ENCODE measurements around the gene OSCP1.

Gene OSCP1

DNA sequence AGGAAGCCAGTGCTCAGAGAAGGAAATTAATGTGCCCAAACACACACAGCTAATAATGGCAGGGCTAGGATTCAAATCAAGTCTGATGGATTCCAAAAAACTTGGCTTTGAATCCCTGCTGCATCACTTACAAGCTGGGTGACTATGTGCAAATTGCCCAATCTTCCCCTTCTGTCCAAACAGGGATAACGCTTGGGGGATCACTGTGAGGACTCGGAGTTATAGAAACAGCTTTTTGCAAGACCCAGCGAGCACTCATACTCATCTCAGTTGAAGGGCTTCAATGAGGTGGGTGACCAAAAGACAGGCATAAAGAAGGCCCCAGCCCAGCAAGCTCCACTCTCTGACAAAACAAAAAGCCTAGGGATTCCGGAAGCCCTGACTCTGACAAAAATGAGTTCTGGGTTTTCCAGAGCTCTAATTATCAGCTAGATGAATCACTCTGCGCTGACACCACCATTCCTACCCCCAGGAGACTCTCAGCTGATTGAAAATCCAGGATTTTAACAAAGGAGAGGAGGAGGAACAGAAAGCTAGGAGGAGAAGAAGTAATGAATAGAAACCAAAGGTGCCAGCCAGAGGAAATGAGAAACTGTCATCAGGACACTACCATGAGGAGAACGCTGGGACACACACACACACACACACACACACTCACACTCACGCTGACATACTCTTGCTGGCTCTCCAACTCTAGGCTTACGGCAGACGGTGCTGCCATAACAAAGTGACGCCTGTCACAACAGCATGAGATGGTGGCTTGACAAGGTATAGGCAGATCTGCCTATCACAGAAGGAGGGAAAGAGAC lies 62.9 kb downstream of the OSCP1 start:
- H3K27ac ChIP-seq (ENCODE audit: low read depth, low read length), result peak overlapping the region; percentile 98
- no peaks in the 10 kb centered on the region for H3K9me3 ChIP-seq (ENCODE audit: control insufficient read depth in 5 of 5, low read length in 5 of 5)
- peaks cover 12 to 66% (median 50%) of the 10 kb centered on the region in 5 donors for H3K4me1 ChIP-seq (ENCODE audit: control insufficient read depth in 5 of 5, insufficient read depth in 5 of 5, low read length in 5 of 5)
- H3K36me3 ChIP-seq (ENCODE audit: control insufficient read depth in 5 of 5, insufficient read depth in 5 of 5, low read length in 5 of 5), result peaks cover 0 to 26% (median 18%) of the 10 kb centered on the region in 5 donors
- H3K4me3 ChIP-seq (ENCODE audit: low read depth in 1 of 5, low read length in 5 of 5), result peak overlapping the region; percentile 36 to 80 (median 73)
- peak overlapping the region; percentile 62 to 87 (median 82) for H3K9ac ChIP-seq (ENCODE audit: low read length in 5 of 5)
- no peaks in the 10 kb centered on the region for H3K27me3 ChIP-seq (ENCODE audit: control insufficient read depth in 5 of 5, insufficient read depth in 4 of 5, low read length in 5 of 5)

GRCh38 chr1:36386265-36387140 lies 63.7 kb downstream of the OSCP1 start:
- peaks cover 0 to 19% (median 14%) of the 10 kb centered on the region in 5 donors for H3K36me3 ChIP-seq (ENCODE audit: control insufficient read depth in 5 of 5, insufficient read depth in 5 of 5, low read length in 5 of 5)

DNA sequence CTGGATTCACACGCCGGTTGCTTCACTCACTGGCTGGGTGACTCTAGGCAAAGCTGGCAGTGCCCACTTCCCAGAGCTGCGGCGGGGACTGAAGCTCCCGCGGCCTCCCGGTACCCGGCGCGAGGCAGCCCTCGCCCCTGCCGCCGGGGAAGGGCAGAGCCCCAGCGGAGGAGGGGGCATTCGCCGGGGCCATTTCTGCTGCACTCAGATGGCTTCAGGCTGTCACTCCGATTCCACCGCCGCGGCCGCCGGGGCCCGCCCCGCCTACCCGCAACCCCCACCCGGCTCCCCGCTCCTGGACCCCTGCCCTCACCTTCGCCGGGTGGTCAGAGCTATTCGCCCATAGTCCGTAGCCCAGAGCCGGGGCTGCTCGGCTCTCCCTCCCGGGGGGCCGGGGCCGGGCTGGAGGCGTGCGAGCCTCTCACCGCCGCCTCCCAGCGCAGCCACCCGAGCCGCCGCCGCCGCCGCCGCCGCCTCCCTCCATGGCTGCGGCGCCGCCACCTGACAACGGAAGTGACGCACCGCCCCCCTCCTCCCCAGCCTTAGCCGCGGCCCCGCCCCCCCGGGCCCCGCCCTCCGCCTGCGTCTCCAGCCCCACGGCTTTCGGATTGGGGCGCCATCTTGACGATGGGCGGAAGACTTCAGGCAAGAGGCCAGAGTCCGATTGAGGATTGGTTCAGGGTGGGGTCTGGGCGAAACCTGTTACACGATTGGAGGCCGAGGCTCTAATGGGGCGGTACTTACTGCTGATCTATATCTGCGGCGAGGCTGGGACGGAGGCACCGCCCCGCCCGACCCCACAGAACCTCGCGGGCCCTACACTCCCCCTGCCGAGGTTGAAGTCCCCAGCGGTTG lies 64.6 kb downstream of the OSCP1 start, which contains the start of gene STK40:
STK40 (minus strand) TSS at position 515 of the 855 bp plus-strand sequence. CDS start 24,592 bp downstream, outside the sequence.
- H3K4me3 ChIP-seq (ENCODE audit: low read depth in 1 of 5, low read length in 5 of 5), result peak within 1 kb of the TSS; percentile 79 to 93 (median 83)
- peaks cover 0 to 10% (median 7%) of the 10 kb centered on the region in 5 donors for H3K36me3 ChIP-seq (ENCODE audit: control insufficient read depth in 5 of 5, insufficient read depth in 5 of 5, low read length in 5 of 5)
- H3K9me3 ChIP-seq (ENCODE audit: control insufficient read depth in 5 of 5, low read length in 5 of 5), result no peaks in the 10 kb centered on the region
- H3K4me1 ChIP-seq (ENCODE audit: control insufficient read depth in 5 of 5, insufficient read depth in 5 of 5, low read length in 5 of 5), result peaks cover 12 to 67% (median 54%) of the 10 kb centered on the region in 5 donors
- H3K27me3 ChIP-seq (ENCODE audit: control insufficient read depth in 5 of 5, insufficient read depth in 4 of 5, low read length in 5 of 5), result no peaks in the 10 kb centered on the region
- H3K27ac ChIP-seq (ENCODE audit: low read depth, low read length), result peak within 1 kb of the TSS; percentile 98
- peak within 1 kb of the TSS; percentile 85 to 99 (median 95) for H3K9ac ChIP-seq (ENCODE audit: low read length in 5 of 5)

More at GRCh38 chr1:36386265-36387140, 63.7 kb downstream of the OSCP1 start:
- Histone ChIP-seq H3K27ac (ENCODE audit: low read depth, low read length) (peak overlapping the region; percentile 98), H3K4me3 (ENCODE audit: low read depth in 1 of 5, low read length in 5 of 5) (peak overlapping the region; percentile 64 to 80 (median 73)), H3K9me3 (ENCODE audit: control insufficient read depth in 5 of 5, low read length in 5 of 5) (no peaks in the 10 kb centered on the region), H3K9ac (ENCODE audit: low read length in 5 of 5) (peak overlapping the region; percentile 80 to 88 (median 82)), H3K4me1 (ENCODE audit: control insufficient read depth in 5 of 5, insufficient read depth in 5 of 5, low read length in 5 of 5) (peaks cover 12 to 66% (median 50%) of the 10 kb centered on the region in 5 donors), H3K27me3 (ENCODE audit: control insufficient read depth in 5 of 5, insufficient read depth in 4 of 5, low read length in 5 of 5) (no peaks in the 10 kb centered on the region)

DNA sequence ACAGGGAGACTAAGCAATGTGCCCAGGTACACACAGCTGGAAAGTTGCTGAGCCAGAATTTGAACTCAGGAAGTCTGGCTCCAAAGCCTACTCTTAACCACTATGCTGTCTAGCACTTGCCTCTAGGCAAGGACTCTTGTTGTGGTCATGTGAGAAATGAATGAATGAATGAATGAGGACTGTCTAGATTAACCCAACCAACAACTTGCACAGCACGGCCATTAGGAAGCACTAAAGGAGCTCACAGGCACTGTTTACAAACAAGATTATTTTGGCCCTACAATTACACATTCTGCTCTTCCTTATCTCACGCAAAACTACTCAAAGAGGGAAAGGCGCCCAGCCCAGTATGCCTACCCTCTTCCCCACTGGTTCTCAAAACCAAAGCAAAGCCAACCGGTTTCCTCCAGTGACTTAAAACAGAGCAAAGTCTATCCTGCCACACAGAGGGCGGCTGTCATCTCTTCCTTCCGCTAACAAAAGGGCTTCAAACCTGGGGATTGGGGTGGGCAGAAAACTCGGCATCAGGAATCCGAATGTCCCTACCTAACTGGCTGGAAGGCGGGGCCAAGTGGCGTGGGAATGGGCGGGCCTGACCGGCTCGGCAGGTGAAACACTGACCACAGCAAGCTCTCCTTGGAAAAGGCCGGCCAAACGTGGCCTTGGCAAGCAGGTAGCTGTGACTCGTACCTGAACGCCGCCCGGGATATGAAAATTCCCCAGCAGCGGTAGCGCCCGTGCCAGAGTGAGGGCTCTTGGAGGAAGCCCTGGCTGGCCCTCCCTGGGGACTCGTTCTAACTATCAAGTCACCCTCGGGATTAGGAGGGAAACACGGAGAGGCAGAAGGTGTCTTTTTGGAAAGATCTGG lies 65.5 kb downstream of the OSCP1 start:
- H3K9me3 ChIP-seq (ENCODE audit: control insufficient read depth in 5 of 5, low read length in 5 of 5), result no peaks in the 10 kb centered on the region
- H3K9ac ChIP-seq (ENCODE audit: low read length in 5 of 5), result peak overlapping the region; percentile 85 to 99 (median 95)
- peak overlapping the region; percentile 79 to 93 (median 83) for H3K4me3 ChIP-seq (ENCODE audit: low read depth in 1 of 5, low read length in 5 of 5)
- peaks cover 12 to 71% (median 60%) of the 10 kb centered on the region in 5 donors for H3K4me1 ChIP-seq (ENCODE audit: control insufficient read depth in 5 of 5, insufficient read depth in 5 of 5, low read length in 5 of 5)
- peak overlapping the region; percentile 98 for H3K27ac ChIP-seq (ENCODE audit: low read depth, low read length)
- H3K27me3 ChIP-seq (ENCODE audit: control insufficient read depth in 5 of 5, insufficient read depth in 4 of 5, low read length in 5 of 5), result no peaks in the 10 kb centered on the region
- peaks cover 0 to 4% (median 1%) of the 10 kb centered on the region in 5 donors for H3K36me3 ChIP-seq (ENCODE audit: control insufficient read depth in 5 of 5, insufficient read depth in 5 of 5, low read length in 5 of 5)

GRCh38 chr1:36383240-36383639 lies 67.0 kb downstream of the OSCP1 start:
- peak overlapping the region in 3 of 5 donors; percentile 6 to 27 (median 17) for H3K4me3 ChIP-seq (ENCODE audit: low read depth in 1 of 5, low read length in 5 of 5)
- H3K36me3 ChIP-seq (ENCODE audit: control insufficient read depth in 5 of 5, insufficient read depth in 5 of 5, low read length in 5 of 5), result peaks cover 0 to 3% (median 0%) of the 10 kb centered on the region in 5 donors
- H3K27me3 ChIP-seq (ENCODE audit: control insufficient read depth in 5 of 5, insufficient read depth in 4 of 5, low read length in 5 of 5), result no peaks in the 10 kb centered on the region
- peak overlapping the region in 2 of 5 donors; percentile 9 to 53 for H3K9ac ChIP-seq (ENCODE audit: low read length in 5 of 5)
- no peaks in the 10 kb centered on the region for H3K9me3 ChIP-seq (ENCODE audit: control insufficient read depth in 5 of 5, low read length in 5 of 5)
- H3K4me1 ChIP-seq (ENCODE audit: control insufficient read depth in 5 of 5, insufficient read depth in 5 of 5, low read length in 5 of 5), result peaks cover 12 to 75% (median 64%) of the 10 kb centered on the region in 5 donors
- H3K27ac ChIP-seq (ENCODE audit: low read depth, low read length), result peak overlapping the region; percentile 98

DNA sequence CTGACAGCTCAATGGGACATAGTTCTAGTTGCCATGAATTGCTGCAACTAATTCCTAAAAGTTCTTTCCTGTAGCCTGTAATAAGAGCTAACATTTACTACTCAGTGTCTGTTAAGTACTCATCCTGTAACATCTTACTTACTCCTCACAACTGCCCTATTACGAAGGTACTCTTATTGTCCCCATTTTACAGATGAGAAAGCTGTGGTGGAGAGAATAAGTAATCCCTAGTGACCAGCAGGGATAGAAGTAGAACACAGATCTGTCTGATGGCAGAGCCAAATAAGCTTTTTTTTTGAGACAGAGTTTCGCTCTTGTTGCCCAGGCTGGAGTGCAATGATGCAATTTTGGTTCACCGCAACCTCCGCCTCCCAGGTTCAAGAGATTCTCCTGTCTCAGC lies 67.6 kb downstream of the OSCP1 start:
- H3K27me3 ChIP-seq (ENCODE audit: control insufficient read depth in 5 of 5, insufficient read depth in 4 of 5, low read length in 5 of 5), result no peaks in the 10 kb centered on the region
- peaks cover 14 to 77% (median 66%) of the 10 kb centered on the region in 5 donors for H3K4me1 ChIP-seq (ENCODE audit: control insufficient read depth in 5 of 5, insufficient read depth in 5 of 5, low read length in 5 of 5)
- H3K9me3 ChIP-seq (ENCODE audit: control insufficient read depth in 5 of 5, low read length in 5 of 5), result no peaks in the 10 kb centered on the region
- H3K9ac ChIP-seq (ENCODE audit: low read length in 5 of 5), result peak overlapping the region in 1 of 5 donors; percentile 3
- H3K4me3 ChIP-seq (ENCODE audit: low read depth in 1 of 5, low read length in 5 of 5), result no peak overlapping the region
- peak overlapping the region; percentile 98 for H3K27ac ChIP-seq (ENCODE audit: low read depth, low read length)
- peaks cover 0 to 3% (median 0%) of the 10 kb centered on the region in 5 donors for H3K36me3 ChIP-seq (ENCODE audit: control insufficient read depth in 5 of 5, insufficient read depth in 5 of 5, low read length in 5 of 5)

- H3K4me1 ChIP-seq (ENCODE audit: control insufficient read depth in 5 of 5, insufficient read depth in 5 of 5, low read length in 5 of 5), result peaks cover 14 to 75% (median 62%) of the 10 kb centered on the region in 5 donors
- peak overlapping the region in 1 of 5 donors; percentile 3 for H3K9ac ChIP-seq (ENCODE audit: low read length in 5 of 5)
- H3K27ac ChIP-seq (ENCODE audit: low read depth, low read length), result peak overlapping the region; percentile 98
- H3K4me3 ChIP-seq (ENCODE audit: low read depth in 1 of 5, low read length in 5 of 5), result no peak overlapping the region
- no peaks in the 10 kb centered on the region for H3K27me3 ChIP-seq (ENCODE audit: control insufficient read depth in 5 of 5, insufficient read depth in 4 of 5, low read length in 5 of 5)
- H3K36me3 ChIP-seq (ENCODE audit: control insufficient read depth in 5 of 5, insufficient read depth in 5 of 5, low read length in 5 of 5), result peaks cover 0 to 3% (median 0%) of the 10 kb centered on the region in 5 donors
- no peaks in the 10 kb centered on the region for H3K9me3 ChIP-seq (ENCODE audit: control insufficient read depth in 5 of 5, low read length in 5 of 5)
Measured at GRCh38 chr1:36382231-36382630, 68.0 kb downstream of the OSCP1 start.

DNA sequence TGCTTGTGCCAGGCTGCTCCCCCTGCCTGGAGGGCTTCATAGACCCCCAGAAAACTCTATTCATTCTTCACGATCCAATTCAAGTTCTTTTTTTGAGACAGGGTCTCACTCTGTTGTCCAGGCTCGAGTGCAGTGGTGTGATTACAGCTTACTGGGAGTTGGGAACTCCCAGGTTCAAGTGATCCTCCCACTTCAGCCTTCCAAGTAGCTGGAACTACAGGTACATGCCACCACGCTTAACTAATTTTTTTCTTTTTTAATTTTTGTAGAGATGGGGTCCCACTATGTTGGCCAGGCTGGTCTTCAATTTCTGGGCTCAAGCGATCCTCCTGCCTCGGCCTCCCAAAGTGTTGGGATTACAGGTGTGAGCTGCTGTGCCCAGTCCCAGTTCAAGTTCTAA lies 68.8 kb downstream of the OSCP1 start:
- no peak overlapping the region for H3K4me3 ChIP-seq (ENCODE audit: low read depth in 1 of 5, low read length in 5 of 5)
- no peak overlapping the region for H3K27ac ChIP-seq (ENCODE audit: low read depth, low read length)
- peaks cover 0 to 3% (median 0%) of the 10 kb centered on the region in 5 donors for H3K36me3 ChIP-seq (ENCODE audit: control insufficient read depth in 5 of 5, insufficient read depth in 5 of 5, low read length in 5 of 5)
- no peaks in the 10 kb centered on the region for H3K9me3 ChIP-seq (ENCODE audit: control insufficient read depth in 5 of 5, low read length in 5 of 5)
- no peaks in the 10 kb centered on the region for H3K27me3 ChIP-seq (ENCODE audit: control insufficient read depth in 5 of 5, insufficient read depth in 4 of 5, low read length in 5 of 5)
- H3K9ac ChIP-seq (ENCODE audit: low read length in 5 of 5), result no peak overlapping the region
- peaks cover 12 to 68% (median 60%) of the 10 kb centered on the region in 5 donors for H3K4me1 ChIP-seq (ENCODE audit: control insufficient read depth in 5 of 5, insufficient read depth in 5 of 5, low read length in 5 of 5)
